ENCODE data around the gene GBE1. TPM values are rescaled to one million over a fixed set of nuclear protein-coding genes. Genes with fewer than 3 reads are reported as not detected.

GBE1 gene
- total and polyA plus RNA-seq, 9 of the 15 experiments (the other 6 are each of a cell fraction or from before 2014, with no cell fraction given), result 7.9 to 25.6 (median 13.1) TPM

DNA sequence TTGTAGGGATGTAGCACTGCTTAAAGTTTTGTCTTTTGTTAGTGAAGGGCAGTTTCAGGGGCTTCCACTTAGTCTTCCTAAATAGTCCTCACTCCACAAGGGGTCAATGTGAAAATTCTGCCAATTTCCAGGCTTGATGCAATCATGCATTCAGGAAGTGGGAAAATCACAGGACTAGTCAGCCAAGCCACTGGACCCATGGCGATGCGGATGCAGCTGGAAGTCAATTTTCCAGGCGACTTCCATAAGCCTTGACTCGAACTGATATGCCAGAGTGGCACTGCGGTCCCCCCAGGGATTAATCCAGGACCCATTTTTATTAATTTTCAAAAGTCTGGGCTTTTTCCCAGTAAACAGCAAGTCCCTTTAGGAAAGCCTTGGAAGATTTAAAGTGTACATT lies 26.1 kb downstream of the GBE1 start:
- FAIRE-seq (no peak), ATAC-seq (no peak), DNase-seq (ENCODE audit: extremely low read depth in 1 of 4, low spot score in 3 of 4) (no peak)
- intact Hi-C loops (cut with micrococcal nuclease) (no loop called here), in situ Hi-C loops (cut with MboI) (no loop called here)
- H3K4me3 ChIP-seq, result no peak overlapping the region
- H3K9me1 ChIP-seq (ENCODE audit: control insufficient read depth, insufficient read depth, low read length), result no peaks in the 10 kb centered on the region
- WGBS (ENCODE audit: insufficient coverage, low coverage, missing lambda C conversion rate), result 90% methylated on average over 5 of the region's 5 CpGs
- H2AFZ ChIP-seq (ENCODE audit: low read depth, low read length), result no peak overlapping the region
- H3K9me3 ChIP-seq (replicated peaks; ENCODE audit: control insufficient read depth, insufficient read depth, low read depth, low read length), result no peaks in the 10 kb centered on the region
- H3K36me3 ChIP-seq (ENCODE audit: control insufficient read depth, insufficient read depth, low read length), result no peaks in the 10 kb centered on the region
- no peaks in the 10 kb centered on the region for H3K27me3 ChIP-seq (ENCODE audit: control insufficient read depth in 2 of 2, insufficient read depth in 2 of 2, low read length in 2 of 2)
- H3K4me2 ChIP-seq (ENCODE audit: insufficient read depth, low read length), result no peak overlapping the region
- BruUV-seq (replicated peaks), result no TSS peak
- no peak overlapping the region for H3K27ac ChIP-seq (ENCODE audit: extremely low read depth, low read depth, low read length)
- peaks cover 0 to 3% of the 10 kb centered on the region in 2 experiments; a peak in 1 of 5 replicates for H3K4me1 ChIP-seq (replicated peaks in 1 of 2; ENCODE audit: control insufficient read depth in 2 of 2, insufficient read depth in 2 of 2, low read length in 2 of 2)
- CTCF ChIA-PET (ENCODE audit: low intra/inter-chr PET ratio), result no interaction called here
- POLR2A ChIA-PET, result no interaction called here
- H4K20me1 ChIP-seq (replicated peaks; ENCODE audit: control insufficient read depth, insufficient read depth, low read length), result no peaks in the 10 kb centered on the region
- H3K9ac ChIP-seq (ENCODE audit: insufficient read depth in 1 of 2, low read depth in 2 of 2, low read length in 2 of 2), result no peak overlapping the region
- H3K79me2 ChIP-seq (ENCODE audit: control insufficient read depth, insufficient read depth, low read length), result no peaks in the 10 kb centered on the region
- TF ChIP-seq ZNF174 (CRISPR knock-in tag; IDR thresholded peaks at IDR 0.05), result no peak
- TF ChIP-seq ZNF347 (CRISPR knock-in tag; IDR thresholded peaks at IDR 0.05; ENCODE audit: low read depth), result no peak
- no peak for TF ChIP-seq RAD21 (CRISPR knock-in tag; conservative IDR thresholded peaks at IDR 0.05 in 1 of 2, IDR thresholded peaks at IDR 0.05 in 1 of 2)

DNA sequence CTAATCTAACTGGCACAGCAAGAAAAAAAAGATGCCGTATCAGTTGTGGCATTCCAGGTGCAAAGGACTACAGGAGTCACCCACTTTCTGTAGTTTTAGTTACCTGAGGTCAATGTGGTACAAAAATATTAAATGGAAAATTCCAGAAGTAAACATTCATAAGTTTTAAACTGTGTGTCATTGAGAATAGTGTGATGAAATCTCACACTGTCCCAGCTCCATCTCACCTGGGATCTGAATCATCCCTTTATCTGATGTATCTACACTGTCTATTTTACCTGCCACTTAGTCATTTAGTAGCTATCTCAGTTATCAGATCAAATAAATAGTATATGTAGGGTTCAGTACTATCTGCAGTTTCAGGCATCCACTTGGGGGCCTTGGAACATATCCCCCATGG lies 26.7 kb downstream of the GBE1 start:
- no peak overlapping the region for H2AFZ ChIP-seq (ENCODE audit: low read depth, low read length)
- DNase-seq (ENCODE audit: extremely low read depth in 1 of 4, low spot score in 3 of 4) (no peak), ATAC-seq (no peak), FAIRE-seq (peak; percentile 42)
- no peak overlapping the region for H3K9ac ChIP-seq (ENCODE audit: insufficient read depth in 1 of 2, low read depth in 2 of 2, low read length in 2 of 2)
- H3K9me1 ChIP-seq (ENCODE audit: control insufficient read depth, insufficient read depth, low read length), result no peaks in the 10 kb centered on the region
- TF ChIP-seq FOS (IDR thresholded peaks at IDR 0.05; ENCODE audit: extremely low read depth, insufficient read length) (no peak), TCF3 (CRISPR knock-in tag; IDR thresholded peaks at IDR 0.05) (no peak), PHF8 (IDR thresholded peaks at IDR 0.05; ENCODE audit: borderline replicate concordance, low read length) (no peak), MCM3 (IDR thresholded peaks at IDR 0.05) (no peak)
- TF ChIP-seq, protein P1, sequence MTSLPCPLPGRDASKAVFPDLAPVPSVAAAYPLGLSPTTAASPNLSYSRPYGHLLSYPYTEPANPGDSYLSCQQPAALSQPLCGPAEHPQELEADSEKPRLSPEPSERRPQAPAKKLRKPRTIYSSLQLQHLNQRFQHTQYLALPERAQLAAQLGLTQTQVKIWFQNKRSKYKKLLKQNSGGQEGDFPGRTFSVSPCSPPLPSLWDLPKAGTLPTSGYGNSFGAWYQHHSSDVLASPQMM (CRISPR knock-in tag; IDR thresholded peaks at IDR 0.05), result no peak
- TF ChIP-seq, protein P2, sequence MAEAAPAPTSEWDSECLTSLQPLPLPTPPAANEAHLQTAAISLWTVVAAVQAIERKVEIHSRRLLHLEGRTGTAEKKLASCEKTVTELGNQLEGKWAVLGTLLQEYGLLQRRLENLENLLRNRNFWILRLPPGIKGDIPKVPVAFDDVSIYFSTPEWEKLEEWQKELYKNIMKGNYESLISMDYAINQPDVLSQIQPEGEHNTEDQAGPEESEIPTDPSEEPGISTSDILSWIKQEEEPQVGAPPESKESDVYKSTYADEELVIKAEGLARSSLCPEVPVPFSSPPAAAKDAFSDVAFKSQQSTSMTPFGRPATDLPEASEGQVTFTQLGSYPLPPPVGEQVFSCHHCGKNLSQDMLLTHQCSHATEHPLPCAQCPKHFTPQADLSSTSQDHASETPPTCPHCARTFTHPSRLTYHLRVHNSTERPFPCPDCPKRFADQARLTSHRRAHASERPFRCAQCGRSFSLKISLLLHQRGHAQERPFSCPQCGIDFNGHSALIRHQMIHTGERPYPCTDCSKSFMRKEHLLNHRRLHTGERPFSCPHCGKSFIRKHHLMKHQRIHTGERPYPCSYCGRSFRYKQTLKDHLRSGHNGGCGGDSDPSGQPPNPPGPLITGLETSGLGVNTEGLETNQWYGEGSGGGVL (CRISPR knock-in tag; IDR thresholded peaks at IDR 0.05), result no peak
- TF ChIP-seq, protein P3, sequence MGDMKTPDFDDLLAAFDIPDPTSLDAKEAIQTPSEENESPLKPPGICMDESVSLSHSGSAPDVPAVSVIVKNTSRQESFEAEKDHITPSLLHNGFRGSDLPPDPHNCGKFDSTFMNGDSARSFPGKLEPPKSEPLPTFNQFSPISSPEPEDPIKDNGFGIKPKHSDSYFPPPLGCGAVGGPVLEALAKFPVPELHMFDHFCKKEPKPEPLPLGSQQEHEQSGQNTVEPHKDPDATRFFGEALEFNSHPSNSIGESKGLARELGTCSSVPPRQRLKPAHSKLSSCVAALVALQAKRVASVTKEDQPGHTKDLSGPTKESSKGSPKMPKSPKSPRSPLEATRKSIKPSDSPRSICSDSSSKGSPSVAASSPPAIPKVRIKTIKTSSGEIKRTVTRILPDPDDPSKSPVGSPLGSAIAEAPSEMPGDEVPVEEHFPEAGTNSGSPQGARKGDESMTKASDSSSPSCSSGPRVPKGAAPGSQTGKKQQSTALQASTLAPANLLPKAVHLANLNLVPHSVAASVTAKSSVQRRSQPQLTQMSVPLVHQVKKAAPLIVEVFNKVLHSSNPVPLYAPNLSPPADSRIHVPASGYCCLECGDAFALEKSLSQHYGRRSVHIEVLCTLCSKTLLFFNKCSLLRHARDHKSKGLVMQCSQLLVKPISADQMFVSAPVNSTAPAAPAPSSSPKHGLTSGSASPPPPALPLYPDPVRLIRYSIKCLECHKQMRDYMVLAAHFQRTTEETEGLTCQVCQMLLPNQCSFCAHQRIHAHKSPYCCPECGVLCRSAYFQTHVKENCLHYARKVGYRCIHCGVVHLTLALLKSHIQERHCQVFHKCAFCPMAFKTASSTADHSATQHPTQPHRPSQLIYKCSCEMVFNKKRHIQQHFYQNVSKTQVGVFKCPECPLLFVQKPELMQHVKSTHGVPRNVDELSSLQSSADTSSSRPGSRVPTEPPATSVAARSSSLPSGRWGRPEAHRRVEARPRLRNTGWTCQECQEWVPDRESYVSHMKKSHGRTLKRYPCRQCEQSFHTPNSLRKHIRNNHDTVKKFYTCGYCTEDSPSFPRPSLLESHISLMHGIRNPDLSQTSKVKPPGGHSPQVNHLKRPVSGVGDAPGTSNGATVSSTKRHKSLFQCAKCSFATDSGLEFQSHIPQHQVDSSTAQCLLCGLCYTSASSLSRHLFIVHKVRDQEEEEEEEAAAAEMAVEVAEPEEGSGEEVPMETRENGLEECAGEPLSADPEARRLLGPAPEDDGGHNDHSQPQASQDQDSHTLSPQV (IDR thresholded peaks at IDR 0.05), result no peak
- ChIA-PET POLR2A (no interaction called here), CTCF (ENCODE audit: low intra/inter-chr PET ratio) (no interaction called here)
- H3K4me1 ChIP-seq (replicated peaks in 1 of 2; ENCODE audit: control insufficient read depth in 2 of 2, insufficient read depth in 2 of 2, low read length in 2 of 2), result peaks cover 0 to 3% of the 10 kb centered on the region in 2 experiments; a peak in 1 of 5 replicates
- intact Hi-C loops (cut with micrococcal nuclease), result no loop called here
- in situ Hi-C loops (cut with MboI), result no loop called here
- no peaks in the 10 kb centered on the region for H3K79me2 ChIP-seq (ENCODE audit: control insufficient read depth, insufficient read depth, low read length)
- H3K4me2 ChIP-seq (ENCODE audit: insufficient read depth, low read length), result no peak overlapping the region
- H3K4me3 ChIP-seq, result no peak overlapping the region
- H3K27ac ChIP-seq (ENCODE audit: extremely low read depth, low read depth, low read length), result no peak overlapping the region
- no peaks in the 10 kb centered on the region for H3K36me3 ChIP-seq (ENCODE audit: control insufficient read depth, insufficient read depth, low read length)
- H3K9me3 ChIP-seq (replicated peaks; ENCODE audit: control insufficient read depth, insufficient read depth, low read depth, low read length), result no peaks in the 10 kb centered on the region
- H3K27me3 ChIP-seq (ENCODE audit: control insufficient read depth in 2 of 2, insufficient read depth in 2 of 2, low read length in 2 of 2), result no peaks in the 10 kb centered on the region
- no TSS peak for BruUV-seq (replicated peaks)
- H4K20me1 ChIP-seq (replicated peaks; ENCODE audit: control insufficient read depth, insufficient read depth, low read length), result no peaks in the 10 kb centered on the region
- 100% methylated on average over 1 of the region's 1 CpG for WGBS (ENCODE audit: insufficient coverage, low coverage, missing lambda C conversion rate)
